Measurements from ENCODE around the gene GFPT1. TPM values are rescaled to one million over a fixed set of nuclear protein-coding genes. Genes with fewer than 3 reads are reported as not detected.

GFPT1 gene
- total and polyA plus RNA-seq, 2 donors from 2014 or later: 9.5 to 43.1 TPM

DNA sequence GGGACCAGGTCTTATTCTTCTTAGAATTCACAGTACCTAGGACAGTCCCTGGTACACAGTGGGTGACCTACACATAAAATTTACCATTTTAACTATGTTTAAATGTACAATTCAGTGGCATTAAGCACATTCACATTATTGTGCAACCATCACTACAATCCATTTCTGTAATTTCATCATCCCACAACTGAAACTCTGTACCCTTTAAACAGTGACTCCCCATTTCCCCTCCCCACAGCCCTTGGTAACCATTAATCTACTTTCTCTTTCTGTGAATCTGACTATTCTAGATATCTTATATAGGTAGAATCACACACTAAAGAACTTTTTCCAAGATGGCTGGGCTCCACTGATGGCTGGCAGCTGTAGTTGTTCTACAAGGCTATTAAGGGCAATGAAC, 41.6 kb downstream of the GFPT1 start:
- TF ChIP-seq, protein P1, sequence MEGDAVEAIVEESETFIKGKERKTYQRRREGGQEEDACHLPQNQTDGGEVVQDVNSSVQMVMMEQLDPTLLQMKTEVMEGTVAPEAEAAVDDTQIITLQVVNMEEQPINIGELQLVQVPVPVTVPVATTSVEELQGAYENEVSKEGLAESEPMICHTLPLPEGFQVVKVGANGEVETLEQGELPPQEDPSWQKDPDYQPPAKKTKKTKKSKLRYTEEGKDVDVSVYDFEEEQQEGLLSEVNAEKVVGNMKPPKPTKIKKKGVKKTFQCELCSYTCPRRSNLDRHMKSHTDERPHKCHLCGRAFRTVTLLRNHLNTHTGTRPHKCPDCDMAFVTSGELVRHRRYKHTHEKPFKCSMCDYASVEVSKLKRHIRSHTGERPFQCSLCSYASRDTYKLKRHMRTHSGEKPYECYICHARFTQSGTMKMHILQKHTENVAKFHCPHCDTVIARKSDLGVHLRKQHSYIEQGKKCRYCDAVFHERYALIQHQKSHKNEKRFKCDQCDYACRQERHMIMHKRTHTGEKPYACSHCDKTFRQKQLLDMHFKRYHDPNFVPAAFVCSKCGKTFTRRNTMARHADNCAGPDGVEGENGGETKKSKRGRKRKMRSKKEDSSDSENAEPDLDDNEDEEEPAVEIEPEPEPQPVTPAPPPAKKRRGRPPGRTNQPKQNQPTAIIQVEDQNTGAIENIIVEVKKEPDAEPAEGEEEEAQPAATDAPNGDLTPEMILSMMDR (IDR thresholded peaks at IDR 0.05; ENCODE audit: borderline replicate concordance, extremely low read depth, insufficient read depth): no peak
- DNase-seq (no peak), FAIRE-seq (no peak)
- intact Hi-C loops (cut with DNase I): no loop called here
- Histone ChIP-seq H3K9me3 (ENCODE audit: control insufficient read depth in 2 of 3, insufficient read depth in 1 of 3, low read length in 3 of 3) (no peaks in the 10 kb centered on the region), H3K36me3 (ENCODE audit: control insufficient read depth in 2 of 3, insufficient read depth in 3 of 3, low read length in 3 of 3) (peaks cover 16 to 50% (median 24%) of the 10 kb centered on the region in 3 donors), H3K9ac (ENCODE audit: low read length in 3 of 3) (no peak overlapping the region), H3K27ac (ENCODE audit: low read depth in 2 of 2, low read length in 2 of 2) (no peak overlapping the region), H3K27me3 (ENCODE audit: control insufficient read depth, insufficient read depth, low read length) (no peaks in the 10 kb centered on the region), H3K4me3 (ENCODE audit: low read length in 3 of 3) (no peak overlapping the region), H3K4me1 (ENCODE audit: control insufficient read depth in 2 of 3, insufficient read depth in 2 of 3, low read depth in 1 of 3, low read length in 3 of 3) (no peaks in the 10 kb centered on the region)

DNA sequence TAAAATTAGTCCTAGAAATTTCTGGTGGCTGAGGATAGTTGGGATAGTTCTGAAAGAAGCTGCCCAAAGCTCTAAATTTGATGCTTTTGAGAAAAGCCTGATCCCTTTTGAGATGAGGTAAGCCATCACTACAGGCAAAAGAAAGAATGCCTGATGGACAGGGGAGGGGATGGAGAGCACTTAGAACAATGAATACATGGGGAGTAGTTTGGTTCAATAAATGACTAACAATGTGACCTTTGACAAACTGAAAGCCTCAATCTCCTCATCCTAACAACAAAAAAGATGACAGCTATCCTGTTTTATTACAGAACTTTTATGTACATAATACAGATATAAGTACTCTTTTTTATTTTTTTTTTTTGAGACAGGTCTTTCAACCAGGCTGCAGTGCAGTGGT, 42.7 kb downstream of the GFPT1 start:
- intact Hi-C loops (cut with DNase I): no loop called here
- FAIRE-seq: no peak
- no peak overlapping the region for H3K9ac ChIP-seq (ENCODE audit: low read length in 3 of 3)
- no peaks in the 10 kb centered on the region for H3K9me3 ChIP-seq (ENCODE audit: control insufficient read depth in 2 of 3, insufficient read depth in 1 of 3, low read length in 3 of 3)
- H3K4me3 ChIP-seq (ENCODE audit: low read length in 3 of 3): no peak overlapping the region
- TF ChIP-seq, protein P1 (IDR thresholded peaks at IDR 0.05; ENCODE audit: borderline replicate concordance, extremely low read depth, insufficient read depth): no peak
- no peak overlapping the region for H3K27ac ChIP-seq (ENCODE audit: low read depth in 2 of 2, low read length in 2 of 2)
- H3K27me3 ChIP-seq (ENCODE audit: control insufficient read depth, insufficient read depth, low read length): no peaks in the 10 kb centered on the region
- no peaks in the 10 kb centered on the region for H3K4me1 ChIP-seq (ENCODE audit: control insufficient read depth in 2 of 3, insufficient read depth in 2 of 3, low read depth in 1 of 3, low read length in 3 of 3)
- no peak for DNase-seq
- H3K36me3 ChIP-seq (ENCODE audit: control insufficient read depth in 2 of 3, insufficient read depth in 3 of 3, low read length in 3 of 3): peaks cover 13 to 43% (median 21%) of the 10 kb centered on the region in 3 donors

DNA sequence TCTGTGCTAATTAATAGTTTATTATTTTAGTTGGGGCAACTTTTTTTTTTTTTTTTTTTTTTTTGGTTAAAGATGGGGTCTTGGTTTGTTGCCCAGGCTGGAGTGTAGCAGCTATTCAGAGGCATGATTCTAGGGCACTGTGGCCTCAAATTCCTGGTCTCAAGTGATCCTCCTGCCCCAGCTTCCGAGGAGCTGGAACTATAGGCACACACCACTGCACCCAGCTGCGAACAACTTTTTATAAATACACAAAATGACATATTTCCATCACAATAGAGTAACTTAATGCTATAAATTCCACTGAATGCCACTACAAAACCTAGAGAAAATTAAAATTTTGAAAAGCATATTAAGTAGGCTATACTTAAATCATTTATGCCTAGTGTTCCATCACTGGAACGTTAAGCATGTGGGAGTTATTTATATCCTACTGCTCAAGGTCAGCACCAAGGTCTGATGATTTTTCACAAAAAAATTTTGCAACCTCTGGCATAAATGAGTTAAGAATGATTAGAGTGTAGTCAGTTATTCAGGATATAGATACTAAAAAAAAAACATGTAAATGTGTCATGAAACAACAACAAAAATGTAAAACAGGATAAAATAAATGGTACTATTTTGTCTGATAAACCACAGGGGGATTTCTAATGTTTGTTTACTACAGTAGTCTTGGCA, 46.8 kb downstream of the GFPT1 start:
- no peaks in the 10 kb centered on the region for H3K9me3 ChIP-seq (ENCODE audit: control insufficient read depth in 2 of 3, insufficient read depth in 1 of 3, low read length in 3 of 3)
- peaks cover 7 to 32% (median 17%) of the 10 kb centered on the region in 3 donors for H3K36me3 ChIP-seq (ENCODE audit: control insufficient read depth in 2 of 3, insufficient read depth in 3 of 3, low read length in 3 of 3)
- no peaks in the 10 kb centered on the region for H3K4me1 ChIP-seq (ENCODE audit: control insufficient read depth in 2 of 3, insufficient read depth in 2 of 3, low read depth in 1 of 3, low read length in 3 of 3)
- no peak overlapping the region for H3K4me3 ChIP-seq (ENCODE audit: low read length in 3 of 3)
- TF ChIP-seq, protein P1 (IDR thresholded peaks at IDR 0.05; ENCODE audit: borderline replicate concordance, extremely low read depth, insufficient read depth): no peak
- H3K9ac ChIP-seq (ENCODE audit: low read length in 3 of 3): no peak overlapping the region
- no peak overlapping the region for H3K27ac ChIP-seq (ENCODE audit: low read depth in 2 of 2, low read length in 2 of 2)
- H3K27me3 ChIP-seq (ENCODE audit: control insufficient read depth, insufficient read depth, low read length): no peaks in the 10 kb centered on the region
- DNase-seq (no peak), FAIRE-seq (no peak)
- intact Hi-C loops (cut with DNase I): no loop called here
